Measurements from ENCODE around the gene NEDD1.

The NEDD1 gene

GRCh38 chr12:96902076-96902475 is 5.0 kb upstream of the NEDD1 start:
- no peak for DNase-seq (ENCODE audit: low read depth, low spot score)

- no peak for DNase-seq (ENCODE audit: low read depth, low spot score)
Observed at GRCh38 chr12:96906498-96906848, 584 bp upstream of the NEDD1 start.

GRCh38 chr12:96907671-96908422 is 790 bp downstream of the NEDD1 start:
- peak; percentile 63 for DNase-seq (ENCODE audit: low read depth, low spot score)

- no peak for DNase-seq (ENCODE audit: low read depth, low spot score)
Observed at GRCh38 chr12:96908423-96908675, 1.3 kb downstream of the NEDD1 start.

- DNase-seq (ENCODE audit: low read depth, low spot score), result no peak
Observed at GRCh38 chr12:96912261-96912660, 5.2 kb downstream of the NEDD1 start.

- no peak for DNase-seq (ENCODE audit: low read depth, low spot score)
Observed at GRCh38 chr12:96912943-96913342, 5.9 kb downstream of the NEDD1 start.

GRCh38 chr12:96919510-96920210 is 12.6 kb downstream of the NEDD1 start:
- DNase-seq (ENCODE audit: low read depth, low spot score), result no peak

GRCh38 chr12:96948782-96949181 is 41.7 kb downstream of the NEDD1 start:
- peak; percentile 12 for DNase-seq (ENCODE audit: low read depth, low spot score)

GRCh38 chr12:96979532-96979931 is 72.5 kb downstream of the NEDD1 start:
- no peak for DNase-seq (ENCODE audit: low read depth, low spot score)

GRCh38 chr12:96980991-96981414 is 73.9 kb downstream of the NEDD1 start:
- DNase-seq (ENCODE audit: low read depth, low spot score), result no peak

- DNase-seq (ENCODE audit: low read depth, low spot score), result no peak
Observed at GRCh38 chr12:96981911-96982310, 74.9 kb downstream of the NEDD1 start.

- no peak for DNase-seq (ENCODE audit: low read depth, low spot score)
Observed at GRCh38 chr12:96982671-96983070, 75.6 kb downstream of the NEDD1 start.

- DNase-seq (ENCODE audit: low read depth, low spot score), result peak; percentile 63
Observed at GRCh38 chr12:96985515-96986362, 78.7 kb downstream of the NEDD1 start.

GRCh38 chr12:96986883-96987523 is 79.9 kb downstream of the NEDD1 start:
- DNase-seq (ENCODE audit: low read depth, low spot score), result peak; percentile 37

GRCh38 chr12:96988919-96989318 is 81.9 kb downstream of the NEDD1 start:
- no peak for DNase-seq (ENCODE audit: low read depth, low spot score)

- peak; percentile 43 for DNase-seq (ENCODE audit: low read depth, low spot score)
Observed at GRCh38 chr12:96989916-96990315, 82.9 kb downstream of the NEDD1 start.

GRCh38 chr12:96994900-96995299 is 87.8 kb downstream of the NEDD1 start:
- no peak for DNase-seq (ENCODE audit: low read depth, low spot score)

GRCh38 chr12:96995861-96996260 is 88.8 kb downstream of the NEDD1 start:
- DNase-seq (ENCODE audit: low read depth, low spot score), result no peak

GRCh38 chr12:96997797-96998484 is 90.9 kb downstream of the NEDD1 start:
- DNase-seq (ENCODE audit: low read depth, low spot score), result no peak

GRCh38 chr12:97003276-97003675 is 96.2 kb downstream of the NEDD1 start:
- DNase-seq (ENCODE audit: low read depth, low spot score), result no peak
